Prostate gland (tissue), 2 donors: ENCODE measurements around the gene IL6.
"Not testable (repeated sequence)": the region's sequence is repeated elsewhere in the genome, so short reads cannot be mapped to it uniquely, and the experiment has no call there.

Experiments
- CTCF ChIP-seq, 4 experiments: fragments of 200-600 bp in 2 of 4; fragments of 450-650 bp in 2 of 4; sonication (generic) in 2 of 4; IDR thresholded peaks; 1 replicate in 3 of 4; 2 replicates in 1 of 4; pipeline ENCODE4 v1.5.1; 2016 to 2019; ENCODE audit warnings: antibody characterized with exemption in 4 of 4, mild to moderate bottlenecking in 2 of 4, moderate library complexity in 2 of 4
- POLR2AphosphoS5 ChIP-seq: sonication (generic); formaldehyde crosslinking; IDR thresholded peaks from one replicate; pipeline ENCODE4 v1.6.1; 2017; ENCODE audit warnings: antibody characterized with exemption

- TF ChIP-seq CTCF (IDR thresholded peaks at IDR 0.05); POLR2AphosphoS5: not testable (repeated sequence)
Observed at GRCh38 chr7:22708214-22708613, 18.8 kb upstream of the IL6 start.
